Esophagus muscularis mucosa (tissue), 3 donors: ENCODE results near the gene KDM7A.

Experiments used
- POLR2AphosphoS5 ChIP-seq, 2 donors: sonication (generic); formaldehyde crosslinking; IDR thresholded peaks; one replicate each; pipeline ENCODE4 v1.6.1; 2017; ENCODE audit warnings: antibody characterized with exemption in 2 of 2
- TF ChIP-seq, protein P1 (sequence below), 3 experiments: fragments of 200-600 bp in 2 of 3; fragments of 450-650 bp in 1 of 3; sonication (generic) in 2 of 3; IDR thresholded peaks; one replicate each; pipeline ENCODE4 v1.5.1; 2017 to 2019; ENCODE audit warnings: antibody characterized with exemption in 3 of 3, mild to moderate bottlenecking in 2 of 3, moderate library complexity in 1 of 3

DNA sequence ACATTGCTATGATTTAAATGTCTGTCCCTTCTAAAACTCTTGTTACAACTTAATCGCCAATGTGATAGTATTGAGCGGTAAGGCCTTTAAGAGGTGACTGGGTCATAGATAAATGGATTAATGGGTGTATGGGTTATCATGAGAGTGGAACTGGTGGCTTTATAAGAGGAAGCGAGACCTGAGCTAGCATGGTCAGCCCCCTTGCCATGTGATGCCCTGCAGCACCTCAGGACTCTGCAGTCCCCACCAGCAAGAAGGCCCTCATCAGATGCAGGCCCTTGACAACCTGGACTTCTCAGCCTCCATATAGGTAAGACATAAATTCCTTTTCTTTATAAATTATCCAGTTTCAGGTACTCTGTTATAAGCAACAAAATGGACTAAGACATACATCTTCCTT lies 129.6 kb downstream of the KDM7A start:
- TF ChIP-seq, protein P1, sequence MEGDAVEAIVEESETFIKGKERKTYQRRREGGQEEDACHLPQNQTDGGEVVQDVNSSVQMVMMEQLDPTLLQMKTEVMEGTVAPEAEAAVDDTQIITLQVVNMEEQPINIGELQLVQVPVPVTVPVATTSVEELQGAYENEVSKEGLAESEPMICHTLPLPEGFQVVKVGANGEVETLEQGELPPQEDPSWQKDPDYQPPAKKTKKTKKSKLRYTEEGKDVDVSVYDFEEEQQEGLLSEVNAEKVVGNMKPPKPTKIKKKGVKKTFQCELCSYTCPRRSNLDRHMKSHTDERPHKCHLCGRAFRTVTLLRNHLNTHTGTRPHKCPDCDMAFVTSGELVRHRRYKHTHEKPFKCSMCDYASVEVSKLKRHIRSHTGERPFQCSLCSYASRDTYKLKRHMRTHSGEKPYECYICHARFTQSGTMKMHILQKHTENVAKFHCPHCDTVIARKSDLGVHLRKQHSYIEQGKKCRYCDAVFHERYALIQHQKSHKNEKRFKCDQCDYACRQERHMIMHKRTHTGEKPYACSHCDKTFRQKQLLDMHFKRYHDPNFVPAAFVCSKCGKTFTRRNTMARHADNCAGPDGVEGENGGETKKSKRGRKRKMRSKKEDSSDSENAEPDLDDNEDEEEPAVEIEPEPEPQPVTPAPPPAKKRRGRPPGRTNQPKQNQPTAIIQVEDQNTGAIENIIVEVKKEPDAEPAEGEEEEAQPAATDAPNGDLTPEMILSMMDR (IDR thresholded peaks at IDR 0.05) = no peak
- no peak for TF ChIP-seq POLR2AphosphoS5 (IDR thresholded peaks at IDR 0.05)
